ENCODE measurements around the gene JARID2.
A peak's percentile ranks its signal among the peaks of the same experiment; 100 is the strongest.

Gene JARID2

DNA sequence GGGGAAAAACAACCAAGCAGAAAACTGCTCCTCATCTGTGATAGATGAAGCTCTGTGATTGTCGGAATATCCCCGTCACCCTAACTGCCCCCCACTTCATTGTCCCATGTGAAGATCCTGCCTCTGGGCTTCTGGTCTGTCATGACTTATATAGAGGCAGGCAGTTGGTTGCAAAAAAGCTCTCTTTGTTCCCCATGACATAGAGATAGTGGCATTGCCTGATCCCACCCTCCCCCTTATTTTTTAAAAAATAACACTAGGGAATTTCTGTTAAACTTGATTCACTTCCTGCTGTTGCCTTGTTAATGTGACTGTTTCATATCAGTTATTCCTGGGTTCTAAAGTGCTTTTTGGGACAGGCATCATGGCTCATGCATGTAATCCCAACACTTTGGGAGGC, 203.1 kb downstream of the JARID2 start:
- DNase-seq: no peak

DNA sequence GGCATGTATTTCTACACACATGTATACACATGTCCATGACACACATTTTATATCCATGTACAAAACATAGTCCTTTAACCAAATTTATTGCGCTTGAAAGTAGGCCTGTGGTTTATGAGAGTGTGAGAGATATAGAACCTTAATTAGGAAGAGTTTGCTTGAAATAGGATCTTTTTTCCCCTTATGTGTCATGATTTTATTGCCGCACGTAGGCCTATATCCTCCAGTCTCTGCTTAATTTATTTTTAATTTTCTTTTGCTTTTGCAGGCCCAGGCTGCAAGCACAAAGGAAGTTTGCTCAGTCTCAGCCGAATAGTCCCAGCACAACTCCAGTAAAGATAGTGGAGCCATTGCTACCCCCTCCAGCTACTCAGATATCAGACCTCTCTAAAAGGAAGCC, 205.9 kb downstream of the JARID2 start:
- DNase-seq: no peak

DNA sequence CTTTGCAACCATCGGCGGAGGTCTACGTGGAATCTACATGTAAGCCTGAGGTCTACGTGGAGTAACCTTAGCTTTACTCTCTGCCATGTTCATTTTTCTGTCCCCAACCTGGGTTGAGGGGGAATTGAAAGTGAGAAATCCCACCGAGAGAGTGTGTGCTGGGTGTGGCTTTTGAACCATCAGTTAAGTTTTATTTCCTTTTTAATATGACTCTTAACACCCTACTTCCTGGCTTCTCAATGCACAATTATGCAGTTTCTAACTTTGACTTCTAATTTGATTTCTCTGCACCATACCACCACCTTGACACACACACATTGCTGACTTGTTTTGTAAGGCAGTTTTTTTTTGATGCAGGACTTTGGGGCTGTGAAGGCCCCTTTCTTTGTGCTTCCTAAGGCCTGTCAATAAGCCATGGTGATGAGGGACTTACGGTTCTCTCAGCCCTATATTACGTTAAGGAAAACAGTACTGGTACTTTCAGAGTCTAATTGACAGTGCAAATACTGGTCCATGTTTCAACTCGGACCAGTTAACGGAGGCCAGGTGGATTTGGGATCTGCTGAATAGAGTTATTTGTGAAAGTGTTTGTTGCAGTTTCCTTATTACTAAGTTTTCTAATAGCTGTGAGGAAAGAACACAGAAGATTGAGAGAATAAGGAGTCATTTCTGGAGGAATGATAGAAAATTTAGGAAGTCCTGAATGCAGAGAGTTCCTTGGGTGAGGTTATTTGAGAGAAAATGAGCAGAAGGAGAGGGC, 206.5 kb downstream of the JARID2 start:
- DNase-seq: no peak

DNA sequence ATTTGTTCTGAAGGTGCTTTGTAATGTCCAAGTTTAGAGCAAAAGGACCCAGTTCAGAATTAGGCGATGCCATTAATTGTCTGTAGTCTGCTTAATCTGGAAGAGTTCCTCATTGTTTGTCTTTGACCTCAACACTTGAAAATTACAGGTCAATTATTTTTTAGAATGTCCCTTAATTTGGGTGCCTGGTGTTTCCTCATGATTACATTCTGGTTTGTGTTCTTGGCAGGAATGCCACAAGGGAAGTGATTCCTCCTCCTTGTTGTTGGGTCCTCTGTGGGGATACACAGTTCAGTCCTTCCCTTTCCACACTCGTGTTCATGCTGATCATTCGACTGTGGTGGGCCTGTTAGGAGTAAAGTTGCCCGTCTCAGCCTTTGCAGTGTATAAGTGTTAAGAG, 207.3 kb downstream of the JARID2 start:
- no peak for DNase-seq

DNA sequence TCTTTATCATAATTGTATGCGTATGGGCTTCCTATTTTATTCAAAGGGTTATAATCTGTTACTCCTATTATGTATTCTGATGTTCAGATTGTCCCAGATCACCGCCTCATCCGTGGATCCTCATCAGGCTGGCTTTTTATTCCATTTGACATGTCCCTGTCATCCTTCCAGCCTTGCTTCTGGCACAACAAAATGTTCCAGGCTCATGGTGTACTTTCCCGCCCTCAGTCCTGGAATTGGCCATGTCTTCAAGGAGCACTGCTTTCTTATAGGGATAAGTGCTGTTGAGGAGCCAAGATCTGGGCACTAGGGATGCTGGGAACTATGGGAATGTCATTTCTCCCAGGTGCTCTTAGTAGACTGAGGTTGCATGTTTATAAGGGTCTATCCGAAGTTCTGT, 207.8 kb downstream of the JARID2 start:
- no peak for DNase-seq

DNA sequence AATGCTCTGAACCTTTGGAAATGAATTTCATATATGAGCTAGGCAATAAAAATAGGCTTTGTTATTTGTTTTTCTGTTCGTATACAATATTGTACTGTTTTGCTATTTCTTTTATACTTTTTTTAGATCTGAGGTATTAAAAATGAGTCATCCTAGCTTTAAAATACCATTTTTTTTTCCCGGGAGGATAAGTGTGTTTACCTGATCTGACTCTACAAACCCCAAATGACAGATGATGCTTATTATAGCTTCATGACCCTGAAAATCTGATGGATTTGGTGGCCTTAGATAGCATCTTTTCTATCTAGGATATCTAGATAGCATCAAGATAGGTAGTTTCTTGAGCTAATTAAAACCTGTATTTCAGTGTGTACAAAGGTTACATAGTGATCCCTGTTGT, 210.6 kb downstream of the JARID2 start:
- DNase-seq: no peak

DNA sequence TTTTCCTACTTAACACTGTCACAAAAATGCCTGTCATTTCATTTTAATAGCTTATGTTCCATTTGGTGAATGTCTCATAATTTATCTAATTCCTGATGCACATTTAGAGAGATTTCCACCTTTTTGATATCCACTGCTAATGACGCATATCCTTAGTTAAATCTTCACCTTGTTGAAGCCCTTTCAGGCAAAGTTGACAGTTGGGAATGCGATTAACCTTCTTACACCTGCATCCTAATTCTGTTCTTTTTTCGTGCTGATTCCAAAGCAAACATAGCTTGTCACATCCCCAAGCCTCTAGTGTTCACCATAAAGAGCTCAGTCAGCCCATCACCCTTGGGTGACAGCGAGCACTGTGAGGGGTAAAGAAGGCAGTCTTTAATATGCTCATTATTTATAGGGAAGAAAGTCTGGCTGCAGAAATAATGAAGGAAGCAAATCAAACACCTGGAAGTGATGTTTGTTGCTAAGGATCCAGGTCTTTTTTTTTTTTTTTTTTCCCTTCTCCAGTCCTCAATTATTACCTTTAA, 211.3 kb downstream of the JARID2 start:
- DNase-seq: no peak

DNA sequence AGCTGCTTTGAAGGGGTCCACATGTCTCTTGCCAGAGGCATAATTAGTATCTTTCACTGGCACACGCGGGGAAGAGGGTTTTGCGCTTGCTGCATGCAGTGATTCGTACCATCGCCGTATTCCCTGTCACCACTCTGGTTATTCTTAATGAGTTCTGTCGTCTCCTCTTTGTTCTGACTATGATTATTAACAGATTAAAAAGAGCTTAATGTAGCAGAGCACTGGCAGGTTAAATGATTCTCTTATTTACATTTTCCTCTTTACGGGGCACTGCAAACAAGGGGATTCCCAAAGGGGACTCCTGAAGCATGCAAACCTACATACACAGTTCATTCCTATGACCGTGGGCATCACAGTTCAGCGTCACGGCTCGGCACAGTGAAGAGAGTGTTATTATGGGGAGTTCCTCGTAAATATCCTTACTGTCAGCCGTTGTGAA, 212.2 kb downstream of the JARID2 start:
- no peak for DNase-seq

DNA sequence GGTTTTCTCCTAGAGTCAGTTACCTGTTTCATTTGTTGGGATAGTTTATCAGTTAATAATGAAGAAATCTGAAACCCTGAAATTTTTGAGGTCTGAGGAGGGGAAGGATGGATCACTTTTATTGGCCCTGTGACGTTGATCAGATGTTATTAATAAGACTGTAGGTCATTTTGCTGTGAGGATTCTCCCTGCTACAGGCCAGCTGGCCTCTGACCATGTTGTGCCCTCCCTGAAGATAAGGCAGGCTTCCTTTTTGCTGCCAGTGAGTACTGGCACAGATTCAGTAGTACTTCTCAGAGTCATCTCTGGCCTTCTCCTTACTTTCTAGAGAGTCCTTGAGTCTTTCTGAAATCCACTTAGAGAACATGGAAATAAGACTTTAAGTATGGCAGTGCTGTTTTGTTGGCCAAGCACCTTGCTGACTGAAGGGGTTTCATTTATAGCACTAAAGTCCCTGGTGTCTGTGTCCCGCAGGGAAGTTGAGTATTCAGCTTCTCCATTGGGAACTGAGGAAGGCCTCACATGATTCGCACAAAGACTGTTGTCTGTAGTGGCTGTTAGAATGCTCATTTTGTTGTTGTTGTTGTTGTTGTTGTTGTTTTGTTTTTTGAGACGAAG, 214.3 kb downstream of the JARID2 start:
- no peak for DNase-seq

DNA sequence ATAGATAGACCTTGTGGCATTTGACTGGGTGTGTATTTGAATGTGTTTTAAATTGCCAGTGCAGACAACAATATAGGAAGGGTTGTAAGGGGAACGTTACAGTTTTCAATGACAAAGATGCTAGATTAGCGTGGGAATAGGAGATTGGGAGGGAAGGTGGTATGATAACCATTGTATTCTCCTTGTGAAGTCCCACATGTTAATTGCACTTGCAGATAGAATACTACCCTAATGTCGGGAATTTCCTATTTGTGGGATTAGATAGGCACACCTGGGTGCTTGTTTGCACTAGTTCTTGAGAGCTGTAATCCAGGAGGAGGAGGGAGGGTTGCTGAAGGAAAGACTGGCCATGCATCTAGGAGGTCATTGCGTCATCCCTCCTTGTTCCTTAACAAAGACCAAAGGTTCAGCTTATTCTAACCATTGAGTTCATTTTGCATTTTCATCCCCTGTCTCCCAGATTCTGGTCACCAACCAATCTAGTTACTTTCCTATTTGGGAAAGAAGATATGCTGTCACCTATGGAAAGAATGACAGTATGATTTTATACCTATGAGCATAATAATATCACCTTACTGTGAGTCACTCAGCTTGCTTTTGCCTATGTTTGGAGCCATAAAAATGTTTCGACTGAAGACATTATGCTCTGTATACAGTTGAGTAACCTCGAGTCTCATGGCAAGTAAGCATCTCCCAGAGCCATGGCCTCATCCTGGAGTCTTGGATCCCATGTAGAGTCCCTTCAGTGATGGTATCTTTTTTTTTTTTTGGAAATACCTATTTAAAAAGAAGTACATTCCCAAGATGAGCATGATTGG, 215.5 kb downstream of the JARID2 start:
- no peak for DNase-seq

DNA sequence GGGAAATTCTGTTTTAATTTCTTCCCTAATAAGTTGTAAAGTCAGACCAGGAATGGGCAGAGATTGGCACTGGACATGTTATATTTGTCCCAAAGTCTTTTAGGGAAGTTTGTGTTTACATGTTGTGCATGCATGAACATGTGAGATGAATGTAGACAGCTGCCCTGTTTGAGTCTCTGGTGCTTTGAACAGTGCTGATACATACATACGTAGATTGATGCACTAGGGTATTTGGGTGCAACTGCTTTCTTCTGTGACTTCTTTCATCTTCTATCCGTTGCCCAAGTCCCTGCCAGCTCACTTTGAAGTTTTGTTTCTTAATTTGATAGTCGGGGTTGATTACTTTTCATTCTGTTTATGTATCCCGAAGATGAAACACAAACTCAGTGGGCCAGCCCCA, 216.4 kb downstream of the JARID2 start:
- DNase-seq: no peak

DNA sequence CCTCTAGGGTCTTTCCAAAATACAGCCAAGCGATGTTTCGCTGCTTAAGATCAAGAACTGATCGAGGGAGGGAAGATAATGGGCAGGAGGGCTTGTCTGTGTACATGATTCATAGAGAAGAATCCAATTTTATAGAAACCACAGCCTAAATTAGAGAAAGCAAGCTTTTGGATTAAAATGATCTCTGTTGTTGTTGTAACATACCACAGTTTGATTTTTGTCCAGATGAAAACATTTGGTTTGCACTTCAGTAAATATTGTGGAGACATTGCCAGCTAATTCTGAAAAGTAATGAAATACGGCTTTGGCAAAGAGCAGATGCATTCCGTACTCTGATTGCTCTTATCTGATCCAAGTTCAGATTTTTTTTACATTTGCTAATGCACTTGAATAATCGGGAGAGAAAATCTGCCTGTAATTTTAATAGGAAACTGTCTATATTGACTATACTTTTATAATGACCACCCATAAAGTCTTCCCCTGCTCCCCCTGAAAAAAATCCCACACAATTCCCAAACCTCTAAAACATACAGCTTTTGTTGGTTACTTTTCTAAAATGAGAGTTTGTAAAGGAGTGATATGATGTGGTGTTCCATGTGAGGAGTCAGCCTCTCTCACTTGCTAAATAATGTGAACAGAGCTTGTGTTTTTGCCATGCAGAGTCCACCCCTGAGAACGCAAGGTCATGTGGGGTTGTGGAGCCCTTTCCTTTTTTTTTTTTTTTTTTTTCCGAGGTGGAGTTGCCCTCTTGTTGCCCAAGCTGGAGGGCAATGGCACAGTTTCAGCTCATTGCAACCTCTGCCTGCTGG, 217.1 kb downstream of the JARID2 start:
- peak in 1 of 2 experiments; percentile 20 for DNase-seq

DNA sequence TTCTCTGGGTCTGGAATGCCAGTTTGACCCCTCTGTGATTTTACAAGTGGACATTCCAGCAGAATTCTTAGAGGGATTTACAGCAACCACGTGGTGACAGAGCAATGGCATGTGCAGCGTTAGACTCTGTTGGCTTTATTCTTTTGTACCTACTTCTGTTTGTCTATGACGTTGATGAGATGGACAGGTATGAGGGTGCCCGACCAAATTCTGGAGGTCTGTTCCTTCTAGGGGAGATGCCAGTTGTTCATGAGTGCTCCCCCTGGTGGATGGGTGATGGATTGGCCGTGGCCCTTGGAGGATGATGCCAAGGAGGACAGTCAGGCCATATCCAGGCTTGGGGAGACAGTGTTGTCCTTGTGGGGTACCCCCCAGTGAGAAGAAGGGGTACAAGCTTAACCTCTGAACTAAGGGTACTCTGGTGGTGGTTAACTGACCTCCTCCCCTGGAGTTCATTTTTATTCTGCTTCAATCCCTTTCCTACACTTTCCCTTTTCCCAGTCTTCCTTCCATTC, 218.4 kb downstream of the JARID2 start:
- no peak for DNase-seq

DNA sequence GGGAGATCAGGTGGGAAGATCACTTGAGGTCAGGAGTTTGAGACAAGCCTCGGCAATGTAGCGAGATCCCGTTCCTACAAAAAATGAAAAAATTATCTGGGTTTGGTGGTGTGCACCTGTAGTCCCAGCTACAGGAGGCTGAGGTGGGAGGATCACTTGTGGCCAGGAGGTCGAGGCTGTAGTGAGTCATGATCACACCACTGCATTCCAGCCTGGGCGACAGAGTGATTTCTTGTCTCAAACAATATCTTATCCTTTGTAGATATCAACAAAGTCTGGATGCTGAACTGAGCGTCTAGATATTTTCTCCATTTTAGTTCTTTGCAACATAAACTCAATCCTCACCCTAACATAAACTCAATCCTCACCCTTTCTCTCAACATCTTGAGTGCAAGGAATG, 219.3 kb downstream of the JARID2 start:
- DNase-seq: no peak

DNA sequence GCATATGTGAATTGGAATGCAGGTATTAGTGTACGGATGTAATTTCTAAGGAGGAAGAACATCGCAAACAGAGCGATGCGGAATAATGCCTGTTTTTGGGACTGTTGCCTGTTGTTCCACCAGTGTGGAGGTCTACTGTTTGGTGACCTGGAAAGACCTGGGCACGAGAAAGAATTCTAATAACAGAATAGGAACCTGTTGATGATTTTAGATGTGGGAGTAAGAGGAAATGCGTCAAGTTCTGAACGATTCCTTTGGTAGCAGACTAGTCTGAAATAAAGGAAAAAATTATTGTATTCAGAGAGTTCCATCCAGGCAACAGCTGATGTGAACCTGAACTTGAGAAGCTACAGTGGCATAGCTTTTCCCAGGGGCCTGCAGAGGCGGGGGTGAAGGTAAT, 224.9 kb downstream of the JARID2 start:
- DNase-seq: no peak

DNA sequence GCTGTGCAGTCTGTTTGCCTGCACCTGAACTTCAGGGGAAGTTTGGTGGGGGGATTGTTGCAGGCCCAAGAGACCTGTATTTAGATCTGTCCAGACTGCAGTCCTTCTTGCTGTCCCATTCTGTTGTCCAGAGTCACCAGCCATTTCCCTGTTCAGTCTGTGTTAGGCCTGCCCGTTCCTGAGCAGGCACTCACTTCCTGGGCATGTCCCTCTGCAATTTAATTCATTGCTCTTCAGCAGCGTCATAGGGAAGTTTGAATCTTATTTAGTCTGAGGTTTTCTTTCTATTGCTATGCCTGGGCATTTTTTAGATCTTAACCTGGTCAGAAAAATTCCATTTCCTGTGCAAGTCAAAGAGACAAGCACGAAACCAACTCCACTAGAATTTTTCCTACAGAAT, 226.8 kb downstream of the JARID2 start:
- DNase-seq: no peak

DNA sequence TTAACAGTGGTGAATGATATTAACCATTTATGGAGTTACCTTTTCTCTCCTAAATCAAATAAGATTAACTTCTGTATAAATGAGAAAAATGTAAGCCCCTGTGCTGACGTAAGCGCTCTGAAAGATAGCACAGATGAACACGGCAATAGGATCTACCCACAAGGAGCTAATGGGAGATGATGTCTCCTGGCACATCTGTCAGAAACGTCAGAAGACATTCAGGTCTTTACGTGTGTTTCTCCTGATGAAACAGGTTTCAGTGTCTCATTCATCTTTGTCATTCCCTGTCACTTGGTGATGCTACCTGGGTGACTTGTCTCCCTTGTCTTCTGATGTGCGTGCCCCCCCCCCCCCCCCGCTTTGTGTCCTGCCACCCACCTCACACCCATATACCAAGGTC, 227.3 kb downstream of the JARID2 start:
- no peak for DNase-seq

DNA sequence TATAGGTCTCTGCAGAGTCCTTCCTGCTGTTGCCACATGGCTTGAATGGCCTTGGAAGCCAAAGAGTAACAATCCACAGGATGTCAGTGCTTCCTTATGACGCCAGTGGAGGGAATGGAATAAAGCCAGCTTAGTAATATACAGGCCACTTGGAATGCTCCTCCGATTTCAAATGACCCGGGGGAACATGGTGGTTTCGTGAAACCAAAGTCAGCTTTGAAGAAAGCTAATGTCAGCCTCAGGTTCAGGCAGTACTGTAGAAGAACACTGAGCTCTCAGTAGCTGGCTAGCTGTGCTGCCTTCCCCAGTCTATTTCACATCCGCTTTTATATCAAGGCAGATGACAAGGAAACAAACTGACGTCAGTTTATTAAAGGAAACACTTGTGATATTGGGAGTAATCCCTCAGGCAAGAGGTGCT, 227.9 kb downstream of the JARID2 start:
- no peak for DNase-seq

DNA sequence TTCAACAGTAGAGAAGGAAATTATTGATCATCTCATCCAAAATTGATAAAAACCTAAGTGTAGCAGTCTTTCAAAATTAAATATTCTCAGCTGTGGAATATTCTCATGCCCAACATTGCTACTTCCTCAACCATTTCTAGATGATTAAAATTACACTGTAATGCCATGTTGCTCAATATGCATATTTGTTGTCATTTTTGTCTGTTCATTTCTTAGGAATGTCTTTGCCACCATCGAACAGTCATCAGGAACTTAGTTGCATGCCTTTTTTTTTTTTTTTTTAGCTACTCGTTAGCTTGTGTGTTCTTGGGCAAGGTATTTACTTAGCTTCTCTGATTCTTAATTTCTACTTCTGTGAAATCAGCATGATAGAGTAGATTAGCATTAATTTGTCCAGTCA, 228.3 kb downstream of the JARID2 start:
- DNase-seq: no peak

DNA sequence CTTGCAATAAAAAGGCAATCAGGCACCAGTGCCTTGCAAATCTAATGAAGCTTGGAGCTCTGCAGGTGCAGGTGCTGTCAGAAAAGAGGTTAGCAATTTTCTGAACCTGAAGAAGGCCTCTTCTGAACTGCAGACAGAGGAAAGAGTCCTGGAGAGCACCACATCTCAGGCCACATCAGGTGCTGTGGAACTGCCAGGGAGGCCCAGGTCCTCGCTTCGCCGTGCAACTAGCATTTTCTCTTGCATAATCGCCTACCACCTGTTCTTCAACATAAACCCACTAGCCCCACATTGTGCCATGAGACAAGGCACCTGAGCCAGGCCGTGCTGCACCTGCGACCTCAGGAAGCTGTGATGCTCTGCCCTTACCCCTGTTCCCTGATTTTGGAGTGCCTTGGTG, 229.4 kb downstream of the JARID2 start:
- DNase-seq: no peak

DNA sequence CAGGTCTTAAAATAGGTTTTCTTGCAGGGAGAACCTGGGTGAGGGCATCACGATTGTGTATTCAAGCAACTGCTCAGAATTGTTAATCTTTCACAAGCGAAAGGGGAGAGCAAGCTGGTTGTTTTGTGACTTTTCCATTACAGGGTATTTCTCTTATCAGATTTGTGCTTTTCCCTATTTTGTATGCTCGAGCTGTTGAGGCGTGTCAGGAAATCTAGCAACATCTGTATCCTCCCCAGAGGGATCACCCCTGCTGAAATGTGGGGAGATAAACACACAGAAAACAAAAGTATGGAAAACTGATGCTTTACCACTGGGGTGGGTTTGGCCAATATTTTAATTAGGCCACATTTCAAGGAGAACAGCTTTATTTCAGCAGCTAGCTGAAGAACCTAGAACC, 230.0 kb downstream of the JARID2 start:
- DNase-seq: no peak

DNA sequence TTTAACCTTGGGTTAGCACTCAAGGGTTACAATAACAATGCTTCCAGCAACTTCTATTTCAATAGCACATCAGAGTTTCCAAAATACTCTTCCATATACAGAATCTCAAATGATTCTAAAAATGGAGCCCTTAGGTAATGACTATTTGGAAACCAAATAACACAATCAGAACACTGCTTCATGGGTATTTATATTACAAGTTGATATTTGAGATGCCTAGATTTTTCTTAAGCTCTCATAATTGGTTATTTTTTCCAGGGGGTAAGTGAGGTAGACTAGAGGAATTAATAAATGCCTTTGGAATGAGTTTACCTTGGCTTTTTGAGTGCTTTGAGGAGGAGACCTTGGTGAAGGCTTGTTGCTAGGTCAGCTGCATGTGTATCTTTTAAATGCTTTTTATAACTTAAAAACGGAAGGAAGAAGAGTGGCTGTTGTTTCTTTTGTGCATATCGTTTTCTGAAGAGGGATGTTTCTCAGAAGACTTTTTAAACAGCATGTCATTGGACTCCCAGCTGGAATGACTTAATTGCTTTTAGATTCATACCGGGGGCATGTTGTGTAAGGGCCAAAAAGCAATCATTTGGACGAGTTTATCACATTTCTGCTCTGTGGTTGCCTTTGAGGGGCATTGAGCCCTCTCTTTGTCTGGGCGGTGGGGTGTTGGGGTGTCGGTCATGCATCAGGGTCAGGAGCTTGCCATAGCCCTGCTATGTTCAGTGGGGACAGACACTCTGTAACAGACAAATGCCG, 230.9 kb downstream of the JARID2 start:
- no peak for DNase-seq
